HFF-Myc (cell line): ENCODE measurements around the gene SMIM44.

Source experiments
- DNase-seq: peaks from one replicate; pipeline ENCODE4 v3.0.0-alpha.2; 2011; ENCODE audit warnings: low read depth; ENCODE audit errors: extremely low read depth
- H3K4me3 ChIP-seq: replicated peaks from 2 replicates; pipeline ENCODE4 v1.5.1; 2011; ENCODE audit warnings: low read depth, mild to moderate bottlenecking, control low read depth, low read length
- TF ChIP-seq, protein P1 (sequence below): IDR thresholded peaks from 2 replicates; pipeline ENCODE4 v1.5.1; 2012; ENCODE audit warnings: mild to moderate bottlenecking, low read depth, low read length, control low read depth; ENCODE audit errors: missing control alignments

Gene SMIM44

DNA sequence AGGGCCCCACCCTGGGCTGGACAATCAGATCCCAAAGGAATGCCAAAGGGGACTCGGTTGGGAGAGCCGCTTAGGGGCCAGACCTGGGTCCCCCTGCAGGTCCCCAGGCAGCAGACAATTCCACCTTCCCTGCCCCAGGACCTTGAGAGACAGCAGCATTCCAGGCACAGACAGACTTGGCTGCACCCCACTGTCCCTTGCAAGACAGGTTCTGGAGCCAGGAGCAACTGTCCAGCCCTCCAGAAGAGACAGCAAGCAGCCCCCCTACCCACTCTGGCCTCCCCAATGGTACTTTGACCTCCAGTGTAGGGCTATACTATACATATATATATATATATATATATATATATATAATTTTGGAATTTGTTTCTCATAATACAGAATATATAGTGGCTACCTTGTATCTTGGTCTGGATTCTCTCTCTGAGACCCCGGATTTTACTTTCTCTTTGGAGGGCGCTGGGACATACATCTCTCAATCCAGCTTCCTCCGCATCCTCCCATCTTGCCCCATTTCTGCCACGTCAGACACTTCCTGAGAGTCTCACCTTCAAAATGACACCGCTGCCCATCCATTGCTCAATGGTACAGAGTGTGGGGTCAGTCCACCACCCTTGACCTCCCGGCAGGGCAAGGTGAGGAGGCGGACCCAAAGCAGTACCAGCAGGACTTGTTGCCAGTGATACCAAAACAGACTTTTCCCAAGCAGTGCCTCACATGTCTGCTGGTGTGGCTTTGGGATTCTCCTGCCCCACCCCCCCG is 15.6 kb downstream of the SMIM44 start:
- TF ChIP-seq, protein P1, sequence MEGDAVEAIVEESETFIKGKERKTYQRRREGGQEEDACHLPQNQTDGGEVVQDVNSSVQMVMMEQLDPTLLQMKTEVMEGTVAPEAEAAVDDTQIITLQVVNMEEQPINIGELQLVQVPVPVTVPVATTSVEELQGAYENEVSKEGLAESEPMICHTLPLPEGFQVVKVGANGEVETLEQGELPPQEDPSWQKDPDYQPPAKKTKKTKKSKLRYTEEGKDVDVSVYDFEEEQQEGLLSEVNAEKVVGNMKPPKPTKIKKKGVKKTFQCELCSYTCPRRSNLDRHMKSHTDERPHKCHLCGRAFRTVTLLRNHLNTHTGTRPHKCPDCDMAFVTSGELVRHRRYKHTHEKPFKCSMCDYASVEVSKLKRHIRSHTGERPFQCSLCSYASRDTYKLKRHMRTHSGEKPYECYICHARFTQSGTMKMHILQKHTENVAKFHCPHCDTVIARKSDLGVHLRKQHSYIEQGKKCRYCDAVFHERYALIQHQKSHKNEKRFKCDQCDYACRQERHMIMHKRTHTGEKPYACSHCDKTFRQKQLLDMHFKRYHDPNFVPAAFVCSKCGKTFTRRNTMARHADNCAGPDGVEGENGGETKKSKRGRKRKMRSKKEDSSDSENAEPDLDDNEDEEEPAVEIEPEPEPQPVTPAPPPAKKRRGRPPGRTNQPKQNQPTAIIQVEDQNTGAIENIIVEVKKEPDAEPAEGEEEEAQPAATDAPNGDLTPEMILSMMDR = no peak
- no peak overlapping the region for H3K4me3 ChIP-seq
- DNase-seq = no peak

DNA sequence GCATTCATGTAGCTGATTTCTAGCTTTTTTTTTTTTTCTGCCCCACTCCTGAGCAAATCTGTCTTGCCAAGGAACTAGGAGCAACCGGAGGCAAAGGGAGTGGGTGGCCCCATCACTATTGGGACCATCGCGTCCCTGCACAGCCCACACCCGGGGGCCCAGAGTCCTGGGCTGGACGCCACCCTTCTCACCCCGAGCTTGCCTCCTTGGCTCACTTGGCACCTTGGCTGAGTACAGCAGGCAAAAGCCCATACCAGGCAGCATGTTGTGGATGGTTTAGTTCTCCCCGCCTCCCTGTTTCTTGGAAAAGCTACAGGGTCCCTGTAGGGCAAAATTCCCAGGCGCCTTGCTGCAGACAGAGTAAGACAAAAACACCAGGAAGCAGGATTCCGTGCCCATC is 16.6 kb downstream of the SMIM44 start:
- no peak for DNase-seq
- no peak overlapping the region for H3K4me3 ChIP-seq
- TF ChIP-seq, protein P1 = no peak

DNA sequence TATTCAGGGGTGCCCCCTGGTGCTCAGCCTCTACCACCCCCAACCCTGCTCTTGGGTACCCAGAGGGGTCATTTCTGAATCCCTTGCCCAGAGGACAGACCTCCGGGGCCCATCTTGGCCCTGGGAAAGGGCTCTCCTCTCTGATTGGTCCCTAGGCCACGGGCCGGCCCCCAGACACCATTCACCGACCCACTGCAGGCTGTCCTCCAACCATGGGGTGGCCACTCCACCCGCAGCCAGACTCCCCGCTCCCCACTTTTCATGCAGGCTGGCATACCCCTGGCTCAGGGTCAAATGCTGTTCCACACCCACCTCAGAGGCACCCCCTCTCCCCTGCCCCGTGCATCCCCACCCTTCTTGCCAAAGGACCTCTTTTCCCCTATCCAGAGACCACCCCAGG is 17.7 kb downstream of the SMIM44 start:
- no peak for DNase-seq

DNA sequence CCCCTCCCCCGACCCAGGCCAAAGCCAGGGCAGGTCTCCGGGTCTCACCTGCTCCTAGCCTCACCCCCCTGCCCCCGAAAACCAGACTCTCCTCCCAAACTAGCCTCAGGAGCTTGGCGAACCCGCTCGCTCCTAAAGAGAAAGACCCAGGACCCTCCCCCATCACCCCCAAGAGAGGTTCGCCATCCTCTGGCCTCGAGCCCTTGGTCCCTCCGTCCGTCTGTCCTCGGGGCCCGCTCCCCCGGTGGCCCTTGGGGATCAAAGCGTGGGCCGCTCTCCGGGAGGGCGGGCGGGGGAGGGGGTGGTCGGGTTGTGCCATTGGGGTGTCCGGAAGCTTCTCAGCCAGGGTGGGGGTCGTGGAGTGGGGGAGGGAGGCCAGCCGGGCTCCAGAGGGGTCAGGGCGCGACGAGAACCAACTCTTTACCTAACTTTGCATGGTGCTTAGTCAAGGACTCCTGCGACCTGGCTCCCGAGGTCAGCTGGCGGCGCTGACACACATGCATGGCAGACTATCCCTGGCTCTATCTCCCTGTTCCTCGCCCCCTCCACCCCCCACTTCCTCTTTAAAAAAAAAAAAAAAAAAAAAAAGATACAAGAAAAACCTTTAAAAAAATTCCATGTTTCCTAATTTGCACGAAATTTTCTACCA is 18.5 kb downstream of the SMIM44 start:
- no peak for DNase-seq
- TF ChIP-seq, protein P1 = no peak
- no peak overlapping the region for H3K4me3 ChIP-seq

More for the DNA sequence above, 17.7 kb downstream of the SMIM44 start:
- H3K4me3 ChIP-seq = no peak overlapping the region
- TF ChIP-seq, protein P1 = no peak

DNA sequence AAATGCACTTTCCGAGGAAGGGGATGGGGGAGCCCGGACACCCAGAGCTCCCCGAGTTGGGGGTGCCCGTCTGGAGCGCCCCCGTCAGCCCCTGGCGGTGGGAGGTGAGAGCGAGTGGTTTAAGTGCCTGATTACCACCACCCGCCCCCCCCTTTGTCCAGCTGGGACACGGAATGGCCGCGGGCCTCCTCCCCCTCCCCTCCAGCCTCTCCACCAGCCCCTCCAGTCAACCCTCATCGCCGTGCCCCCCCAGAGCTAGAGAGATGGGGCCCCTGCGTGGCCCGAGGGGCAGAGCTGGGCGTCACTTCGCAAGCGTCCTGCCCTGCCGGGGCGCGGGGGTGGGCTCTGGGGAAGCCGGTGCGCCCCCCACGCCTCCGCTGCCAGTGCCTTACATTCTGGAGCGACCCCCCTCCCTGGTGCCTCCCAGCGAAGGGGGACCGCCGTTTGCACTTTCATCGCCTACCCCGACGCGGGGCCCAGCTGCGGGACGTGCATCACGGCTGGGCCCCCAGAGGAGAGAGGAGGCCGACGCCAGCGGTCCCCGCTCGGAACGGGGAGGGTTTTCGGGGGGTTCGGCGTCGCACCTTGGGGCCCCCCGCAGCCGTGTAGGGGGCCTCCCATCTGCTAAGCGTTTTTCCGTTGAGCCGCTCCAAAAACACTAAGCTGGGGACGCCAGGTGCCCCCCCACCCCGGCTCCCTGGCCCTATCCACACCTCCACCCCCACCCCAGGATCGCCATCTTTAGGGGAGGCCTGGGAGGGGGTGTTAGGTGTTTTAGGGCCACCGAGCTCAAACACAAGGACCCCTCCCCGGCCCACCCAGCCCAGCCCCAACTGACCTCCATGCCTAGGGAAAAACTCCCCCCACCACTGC is 19.3 kb downstream of the SMIM44 start:
- TF ChIP-seq, protein P1 = no peak
- no peak for DNase-seq
- H3K4me3 ChIP-seq = no peak overlapping the region

DNA sequence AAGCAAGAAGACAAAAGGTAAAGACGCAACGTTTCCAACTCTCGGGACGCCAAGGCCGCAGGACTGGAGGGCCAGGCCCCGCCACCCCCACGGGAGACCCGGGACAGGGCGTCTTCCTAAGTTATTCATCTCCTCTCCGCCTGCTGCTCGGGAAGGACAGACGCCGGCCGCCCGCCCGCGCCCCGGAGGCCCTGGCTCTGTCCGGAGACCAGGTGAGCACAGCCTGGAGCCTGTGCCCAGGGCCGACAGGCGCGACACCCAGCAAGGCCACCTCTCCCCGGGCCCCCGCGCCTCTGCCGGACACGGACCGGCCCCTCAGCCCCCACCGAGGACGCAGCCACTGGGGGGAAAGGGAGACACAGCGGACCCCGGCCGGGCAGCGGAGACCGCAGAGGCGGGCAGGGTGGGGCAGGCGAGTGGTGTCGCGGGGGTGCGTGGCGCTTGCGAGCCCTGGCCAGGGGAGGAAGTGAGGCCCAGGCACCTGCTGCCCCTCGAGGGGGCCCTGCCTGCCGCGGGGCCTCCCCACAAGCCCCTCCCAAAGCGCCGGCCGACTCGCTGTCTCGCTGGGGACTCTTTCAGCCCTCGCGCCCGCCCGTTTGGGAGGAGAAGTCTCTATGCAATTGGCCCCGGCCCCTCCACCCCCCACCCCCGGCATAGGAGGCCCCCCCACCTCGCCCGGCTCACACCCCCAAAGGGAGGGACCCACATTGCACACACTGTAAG is 20.1 kb downstream of the SMIM44 start:
- TF ChIP-seq, protein P1 = no peak
- no peak for DNase-seq
- H3K4me3 ChIP-seq = no peak overlapping the region
